Posterior vena cava (tissue), 2 donors: Measurements from ENCODE around the gene MEPE. TPM values are rescaled to one million over a fixed set of nuclear protein-coding genes. Genes with fewer than 3 reads are reported as not detected.
A peak's percentile ranks its signal among the peaks of the same experiment; 100 is the strongest.

Source experiments
- DNase-seq: peaks from one replicate; pipeline ENCODE4 v3.0.0-alpha.2; 2020; ENCODE audit warnings: low spot score
- intact Hi-C, 2 donors: fragments of 100-400 bp; cut with DNase I; formaldehyde crosslinking; loops; one replicate each; pipeline versions ENCODE4 v1.14.1 to v1.14.2; 2022 to 2023
- long read RNA-seq, 2 donors: library from polyadenylated mRNA; unstranded; transcript quantifications; one replicate each; pipeline ENCODE4 v2.0.0, GENCODE V29; 2020 to 2021
- total RNA-seq, 2 donors: library from RNA; stranded (reverse); fragmentation: NEBNext Ultra II Directional; extraction: Animal tissue kit (Norgen Biotek cat#: 25700); gene quantifications; one replicate each; pipeline ENCODE4 v1.2.1, GENCODE V29; 2021
- donor health status: DM: yes; HTN: yes; CAD: no.
- donor health status: DM: yes; HTN: yes; CAD: no.

MEPE gene
- not detected for total RNA-seq
- long read RNA-seq, donor 1: 0 reads
- long read RNA-seq, donor 2: 0 reads

- DNase-seq: no peak
- intact Hi-C loops: no loop called here
These were observed at the start of gene MEPE for GRCh38 chr4:87832669-87833068. Gene MEPE, plus strand, starts transcription at chr4:87832969. Its CDS starts 1,746 bp downstream, at chr4:87834715.

- DNase-seq: no peak
- intact Hi-C loops: loop anchor here in 1 of 2 donors (10.0 kb wide), 1 partner anchor 1761 kb away; no protein-coding TSS in a partner anchor
These were observed 49.0 kb upstream of the MEPE start for GRCh38 chr4:87783781-87784180.

GRCh38 chr4:87785731-87786509, 46.8 kb upstream of the MEPE start:
- intact Hi-C loops: loop anchor here in 1 of 2 donors (10.0 kb wide), 1 partner anchor 1759 kb away; no protein-coding TSS in a partner anchor
- peak; percentile 71 for DNase-seq

- intact Hi-C loops: no loop called here
- DNase-seq: no peak
These were observed 33.3 kb upstream of the MEPE start, which contains the start of gene IBSP for GRCh38 chr4:87799301-87800113. Gene IBSP, plus strand, starts transcription at chr4:87799554. Its CDS starts 2,808 bp downstream, at chr4:87802362.

GRCh38 chr4:87802858-87803257, 29.9 kb upstream of the MEPE start:
- intact Hi-C loops: no loop called here

GRCh38 chr4:87803421-87803820, 29.3 kb upstream of the MEPE start:
- intact Hi-C loops: no loop called here
- DNase-seq: no peak

More at GRCh38 chr4:87802858-87803257, 29.9 kb upstream of the MEPE start:
- no peak for DNase-seq

- intact Hi-C loops: no loop called here
- no peak for DNase-seq
These were observed 27.9 kb upstream of the MEPE start for GRCh38 chr4:87804871-87805270.

GRCh38 chr4:87805971-87806370, 26.8 kb upstream of the MEPE start:
- intact Hi-C loops: no loop called here
- DNase-seq: no peak

- intact Hi-C loops: no loop called here
- DNase-seq: no peak
These were observed 26.2 kb upstream of the MEPE start for GRCh38 chr4:87806520-87806919.

GRCh38 chr4:87807402-87807801, 25.4 kb upstream of the MEPE start:
- intact Hi-C loops: no loop called here
- DNase-seq: no peak

- DNase-seq: no peak
- intact Hi-C loops: no loop called here
These were observed 20.8 kb upstream of the MEPE start for GRCh38 chr4:87811977-87812376.

GRCh38 chr4:87819281-87819919, 13.4 kb upstream of the MEPE start:
- intact Hi-C loops: no loop called here
- no peak for DNase-seq

GRCh38 chr4:87823200-87823599, 9.6 kb upstream of the MEPE start:
- intact Hi-C loops: no loop called here
- DNase-seq: no peak

- intact Hi-C loops: no loop called here
- no peak for DNase-seq
These were observed 9.0 kb upstream of the MEPE start for GRCh38 chr4:87823724-87824123.

- DNase-seq: no peak
- intact Hi-C loops: no loop called here
These were observed 8.4 kb upstream of the MEPE start for GRCh38 chr4:87824352-87824751.

- no peak for DNase-seq
- intact Hi-C loops: no loop called here
These were observed 1.6 kb downstream of the MEPE start for GRCh38 chr4:87834401-87834800.

- intact Hi-C loops: loop anchor here in 1 of 2 donors (5.0 kb wide), 1 partner anchor 288 kb away; no protein-coding TSS in a partner anchor
These were observed 2.4 kb downstream of the MEPE start for GRCh38 chr4:87835197-87835596.

GRCh38 chr4:87835743-87836142, 3.0 kb downstream of the MEPE start:
- DNase-seq: no peak
- intact Hi-C loops: loop anchor here in 1 of 2 donors (5.0 kb wide), 1 partner anchor 288 kb away; no protein-coding TSS in a partner anchor

More at GRCh38 chr4:87835197-87835596, 2.4 kb downstream of the MEPE start:
- no peak for DNase-seq

- DNase-seq: no peak
- intact Hi-C loops: loop anchor here in 1 of 2 donors (5.0 kb wide), 1 partner anchor 291 kb away; no protein-coding TSS in a partner anchor
These were observed 5.4 kb downstream of the MEPE start for GRCh38 chr4:87838205-87838604.
